H1 (cell line): Measurements from ENCODE around the gene BPI. TPM values are rescaled to one million over a fixed set of nuclear protein-coding genes. Genes with fewer than 3 reads are reported as not detected.

Experiments
- ASH2L ChIP-seq: fragments of 200-600, 300-600 bp; sonication (generic); IDR thresholded peaks from one replicate; pipeline ENCODE4 v1.7.1; 2017; ENCODE audit warnings: low read length
- CHD7 ChIP-seq: fragments of 300-600 bp; sonication (generic); IDR thresholded peaks from 2 replicates; pipeline ENCODE4 v1.7.1; 2012; ENCODE audit warnings: low read length, moderate library complexity, mild to moderate bottlenecking, inconsistent platforms; ENCODE audit not compliant: insufficient replicate concordance
- CTBP2 ChIP-seq: IDR thresholded peaks from 2 replicates; pipeline ENCODE4 v1.7.0; 2011; ENCODE audit warnings: borderline replicate concordance, mild to moderate bottlenecking, moderate library complexity, mixed read lengths, low read length; ENCODE audit not compliant: insufficient read depth, insufficient read length
- GABPA ChIP-seq: IDR thresholded peaks from 2 replicates; pipeline ENCODE4 v1.6.1; 2011; ENCODE audit warnings: mild to moderate bottlenecking, low read length, moderate library complexity, borderline replicate concordance; ENCODE audit not compliant: insufficient read depth
- HDAC6 ChIP-seq: IDR thresholded peaks from one replicate; pipeline ENCODE4 v1.7.1; 2012; ENCODE audit warnings: low read depth, mild to moderate bottlenecking, inconsistent platforms, low read length, moderate library complexity
- NRF1 ChIP-seq: IDR thresholded peaks from 2 replicates; pipeline ENCODE4 v1.6.1; 2011; ENCODE audit warnings: mild to moderate bottlenecking, low read depth, low read length, improper control_type of control experiment
- POLR2A ChIP-seq, 2 experiments: IDR thresholded peaks; 1 replicate in 1 of 2; 2 replicates in 1 of 2; pipeline ENCODE4 v1.6.1; 2011; ENCODE audit warnings: low read depth in 2 of 2, low read length in 2 of 2, mild to moderate bottlenecking in 2 of 2; ENCODE audit errors: control extremely low read depth in 1 of 2
- POLR2AphosphoS5 ChIP-seq: IDR thresholded peaks from 2 replicates; pipeline ENCODE4 v1.6.1; 2011; ENCODE audit warnings: low read depth, low read length
- RAD21 ChIP-seq, 2 experiments: IDR thresholded peaks in 1 of 2; conservative IDR thresholded peaks in 1 of 2; 2 replicates each; pipeline ENCODE4 v1.6.1; 2011; ENCODE audit warnings: low read depth in 2 of 2, low read length in 2 of 2, improper control_type of control experiment in 1 of 2, inconsistent platforms in 1 of 2, mild to moderate bottlenecking in 1 of 2, moderate library complexity in 1 of 2
- RXRA ChIP-seq: IDR thresholded peaks from 2 replicates; pipeline ENCODE4 v1.6.1; 2011; ENCODE audit warnings: low read depth, mild to moderate bottlenecking, low read length, moderate library complexity; ENCODE audit not compliant: insufficient read depth
- SIN3A ChIP-seq, 2 experiments: IDR thresholded peaks in 1 of 2; conservative IDR thresholded peaks in 1 of 2; 2 replicates each; pipeline ENCODE4 v1.6.1; 2011 to 2012; ENCODE audit warnings: low read length in 2 of 2, improper control_type of control experiment in 1 of 2, low read depth in 1 of 2, mild to moderate bottlenecking in 1 of 2
- TAF7 ChIP-seq: optimal IDR thresholded peaks from 2 replicates; pipeline ENCODE3; 2011; ENCODE audit warnings: low read depth, mild to moderate bottlenecking, inconsistent platforms, low read length, moderate library complexity, borderline replicate concordance
- polyA plus RNA-seq, 7 experiments: library from polyadenylated mRNA; depleted of rRNA in 3 of 7; stranded (reverse) in 5 of 7; unstranded in 2 of 7; fragments of >200 nt in 5 of 7; fragments of 200-250 nt in 2 of 7; gene quantifications; 1 replicate in 5 of 7; 2 replicates in 1 of 7; 4 replicates in 1 of 7; pipeline versions ENCODE4 v1.2.1 to v1.2.3, GENCODE V29; 2011 to 2013; ENCODE audit warnings: missing spikeins in 2 of 7, mixed read lengths in 2 of 7
- total RNA-seq: library from RNA; stranded (reverse); fragmentation: NEBNext Ultra II Directional; extraction: Animal tissue kit (Norgen Biotek cat#: 25700); gene quantifications from 2 replicates; pipeline ENCODE4 v1.2.1, GENCODE V29; 2021

Gene BPI
- total and polyA plus RNA-seq, 2 of the 8 experiments (the other 6 are each of a cell fraction or from before 2014, with no cell fraction given) = not detected

- TF ChIP-seq CHD7 (no peak), TAF7 (no peak), POLR2AphosphoS5 (no peak), SIN3A (conservative IDR thresholded peaks at IDR 0.05 in 1 of 2, IDR thresholded peaks at IDR 0.05 in 1 of 2; ENCODE audit: low read depth in 1 of 2, low read length in 2 of 2) (no peak), HDAC6 (no peak), RAD21 (IDR thresholded peaks at IDR 0.05 in 1 of 2, conservative IDR thresholded peaks at IDR 0.05 in 1 of 2; ENCODE audit: low read depth in 2 of 2, low read length in 2 of 2) (no peak), GABPA (no peak), ASH2L (no peak), CTBP2 (no peak), RXRA (no peak), POLR2A (IDR thresholded peaks at IDR 0.05; ENCODE audit: control extremely low read depth in 1 of 2, low read depth in 2 of 2, low read length in 2 of 2) (no peak), NRF1 (no peak)
Observed at GRCh38 chr20:38346247-38346651, 42.3 kb downstream of the BPI start, which contains the start of gene LBP (continued).
